ENCODE measurements around the gene TCOF1. TPM values are rescaled to one million over a fixed set of nuclear protein-coding genes. Genes with fewer than 3 reads are reported as not detected.

TCOF1 gene
- total and polyA plus RNA-seq, 8 donors: 8.7 to 19.9 (median 13.7) TPM

- no peak for DNase-seq
- H3K4me3 ChIP-seq: no peak overlapping the region
- 84 to 86% methylated on average over 2 of the region's 2 CpGs for WGBS, 2 donors
- no peaks in the 10 kb centered on the region for H3K27me3 ChIP-seq
- H3K27ac ChIP-seq: no peak overlapping the region
- ATAC-seq: no peak
- H3K9me3 ChIP-seq: no peaks in the 10 kb centered on the region
- H3K36me3 ChIP-seq: no peaks in the 10 kb centered on the region
- FAIRE-seq: no peak
- no peaks in the 10 kb centered on the region for H3K4me1 ChIP-seq
- no peak for TF ChIP-seq CTCF (IDR thresholded peaks at IDR 0.05)
- intact Hi-C loops (cut with DNase I): loop anchor here in 1 of 3 donors (10.0 kb wide), 1 partner anchor 222 kb away; no protein-coding TSS in a partner anchor
Measured at GRCh38 chr5:150347003-150347402, 10.5 kb upstream of the TCOF1 start.

- FAIRE-seq (no peak), DNase-seq (no peak), ATAC-seq (no peak)
- TF ChIP-seq CTCF (IDR thresholded peaks at IDR 0.05): no peak
- no peak overlapping the region for H3K4me3 ChIP-seq
- H3K27me3 ChIP-seq: no peaks in the 10 kb centered on the region
- H3K36me3 ChIP-seq: no peaks in the 10 kb centered on the region
- no peaks in the 10 kb centered on the region for H3K4me1 ChIP-seq
- H3K9me3 ChIP-seq: no peaks in the 10 kb centered on the region
- intact Hi-C loops (cut with DNase I): loop anchor here in 1 of 3 donors (10.0 kb wide), 1 partner anchor 223 kb away; no protein-coding TSS in a partner anchor
- WGBS, 2 donors: 59 to 64% methylated on average over 9 of the region's 9 CpGs
- no peak overlapping the region for H3K27ac ChIP-seq
Measured at GRCh38 chr5:150347451-150347850, 10.0 kb upstream of the TCOF1 start.

GRCh38 chr5:150349681-150350275, 7.7 kb upstream of the TCOF1 start:
- H3K4me3 ChIP-seq: no peak overlapping the region
- 77 to 83% methylated on average over 6 of the region's 6 CpGs for WGBS, 2 donors
- H3K9me3 ChIP-seq: no peaks in the 10 kb centered on the region
- H3K27ac ChIP-seq: no peak overlapping the region
- H3K27me3 ChIP-seq: no peaks in the 10 kb centered on the region
- H3K4me1 ChIP-seq: no peaks in the 10 kb centered on the region
- ATAC-seq (no peak), DNase-seq (no peak), FAIRE-seq (no peak)
- H3K36me3 ChIP-seq: no peaks in the 10 kb centered on the region
- intact Hi-C loops (cut with DNase I): loop anchor here in 1 of 3 donors (10.0 kb wide), 1 partner anchor 225 kb away; no protein-coding TSS in a partner anchor
- no peak for TF ChIP-seq CTCF (IDR thresholded peaks at IDR 0.05)

GRCh38 chr5:150350524-150351344, 6.8 kb upstream of the TCOF1 start:
- Histone ChIP-seq H3K27ac (no peak overlapping the region), H3K9me3 (no peaks in the 10 kb centered on the region), H3K4me3 (no peak overlapping the region), H3K27me3 (no peaks in the 10 kb centered on the region), H3K4me1 (no peaks in the 10 kb centered on the region), H3K36me3 (no peaks in the 10 kb centered on the region)
- 52 to 54% methylated on average over 7 of the region's 7 CpGs for WGBS, 2 donors
- ATAC-seq: peak; percentile 61 to 96 (median 94)
- intact Hi-C loops (cut with DNase I): no loop called here
- no peak for FAIRE-seq
- TF ChIP-seq CTCF (IDR thresholded peaks at IDR 0.05): peak in 2 of 4 donors; percentile 11 to 27
- peak in 4 of 6 donors; percentile 54 to 70 (median 58) for DNase-seq

Measured in pancreas (tissue), 10 donors.